HCT116 (cell line): ENCODE results near the gene SLC39A10. TPM values are rescaled to one million over a fixed set of nuclear protein-coding genes. Genes with fewer than 3 reads are reported as not detected.

Source experiments
- ATAC-seq: fragments of 200-7000 bp; cut with Tn5 transposase; 2 replicates; pipeline ENCODE4 v1.9.1; 2020; ENCODE audit warnings: mild to moderate bottlenecking, moderate library complexity
- BruUV-seq: library from RNA; stranded (reverse); fragments of 400-500 nt; replicated peaks from 2 replicates; lab custom pipeline; 2021; lab: Mats Ljungman, UMichigan
- CTCF ChIA-PET: fragments of 300-600 bp; sonication (Branson Sonifier 250); formaldehyde crosslinking; loops from one replicate; lab custom pipeline; 2021; ENCODE audit warnings: antibody characterized with exemption; lab: Charles Lee
- POLR2A ChIA-PET: fragments of 300-600, 350-600 bp; sonication (Branson Sonifier 250); formaldehyde crosslinking; loops from one replicate; lab custom pipeline; 2021; ENCODE audit warnings: antibody characterized with exemption; lab: Charles Lee
- RAD21 ChIA-PET, 2 experiments: fragments of 300-600 bp; sonication (Branson Sonifier 250); formaldehyde crosslinking; loops; one replicate each; lab custom pipeline; 2023; ENCODE audit warnings: low total read pairs in 2 of 2; ENCODE audit not compliant: uncharacterized antibody in 2 of 2, unreplicated experiment in 2 of 2, low non-redundant PET in 1 of 2; lab: Charles Lee
- DNase-seq: peaks from one replicate; pipeline ENCODE4 v3.0.0-alpha.2; 2010; ENCODE audit warnings: low read depth, low spot score
- H2AFZ ChIP-seq: fragments of 200-600 bp; shearing (Covaris generic), sonication (generic); 2 replicates; pipeline ENCODE4 v1.6.1; 2017; ENCODE audit warnings: low read depth, mixed run types, mixed read lengths, antibody characterized with exemption, low read length; ENCODE audit not compliant: poor library complexity, severe bottlenecking
- H3K27ac ChIP-seq: 2 replicates; pipeline ENCODE4 v1.5.1; 2012; ENCODE audit warnings: low read depth, low read length
- H3K27me3 ChIP-seq: fragments of 200-600 bp; sonication (generic); 2 replicates; pipeline ENCODE4 v1.6.1; 2016; ENCODE audit warnings: mixed run types, low read length, mixed read lengths; ENCODE audit not compliant: insufficient read depth
- H3K36me3 ChIP-seq, 2 experiments: fragments of 200-500 bp in 1 of 2; fragments of 200-600 bp in 1 of 2; sonication (Bioruptor generic) in 1 of 2; sonication (generic) in 1 of 2; 2 replicates each; pipeline versions ENCODE4 v1.5.1 to v1.6.1; 2014 to 2016; ENCODE audit warnings: low read length in 2 of 2, inconsistent platforms in 1 of 2, mixed read lengths in 1 of 2, mixed run types in 1 of 2; ENCODE audit not compliant: insufficient read depth in 2 of 2, control insufficient read depth in 1 of 2
- H3K4me1 ChIP-seq, 2 experiments: fragments of 200-600 bp in 1 of 2; sonication (generic) in 1 of 2; 2 replicates each; pipeline versions ENCODE4 v1.5.1 to v1.6.1; 2012 to 2017; ENCODE audit warnings: low read length in 2 of 2, inconsistent platforms in 1 of 2, mild to moderate bottlenecking in 1 of 2, mixed read lengths in 1 of 2, mixed run types in 1 of 2, moderate library complexity in 1 of 2; ENCODE audit not compliant: insufficient read depth in 2 of 2, control insufficient read depth in 1 of 2
- H3K4me2 ChIP-seq: fragments of 200-600 bp; sonication (generic); 2 replicates; pipeline ENCODE4 v1.6.1; 2017; ENCODE audit warnings: mixed run types, low read length, mixed read lengths
- H3K4me3 ChIP-seq, 2 experiments: fragments of 200-600 bp in 1 of 2; sonication (generic) in 1 of 2; replicated peaks in 1 of 2; 2 replicates each; pipeline ENCODE4 v1.5.1; 2011 to 2016; ENCODE audit warnings: low read length in 2 of 2, control low read depth in 1 of 2, low read depth in 1 of 2, mild to moderate bottlenecking in 1 of 2, mixed read lengths in 1 of 2, mixed run types in 1 of 2
- H3K79me2 ChIP-seq: fragments of 200-600 bp; sonication (generic); 2 replicates; pipeline ENCODE4 v1.6.1; 2017; ENCODE audit warnings: mild to moderate bottlenecking, mixed run types, low read length, moderate library complexity, mixed read lengths; ENCODE audit not compliant: insufficient read depth
- H3K9ac ChIP-seq: fragments of 200-600 bp; sonication (generic); 2 replicates; pipeline ENCODE4 v1.6.1; 2016; ENCODE audit warnings: low read length, mixed read lengths
- H3K9me2 ChIP-seq: fragments of 200-600 bp; sonication (generic), shearing (Covaris generic); 2 replicates; pipeline ENCODE4 v1.6.1; 2017; ENCODE audit warnings: mixed run types, mild to moderate bottlenecking, moderate library complexity; ENCODE audit not compliant: insufficient read depth
- H3K9me3 ChIP-seq, 2 experiments: fragments of 200-500 bp in 1 of 2; fragments of 200-600 bp in 1 of 2; sonication (Bioruptor generic) in 1 of 2; sonication (generic) in 1 of 2; 2 replicates each; pipeline ENCODE4 v1.6.1; 2014 to 2017; ENCODE audit warnings: low read length in 2 of 2, mixed read lengths in 2 of 2, inconsistent platforms in 1 of 2, low read depth in 1 of 2, mild to moderate bottlenecking in 1 of 2, mixed run types in 1 of 2, moderate library complexity in 1 of 2; ENCODE audit not compliant: control insufficient read depth in 1 of 2, insufficient read depth in 1 of 2
- H4K20me1 ChIP-seq: fragments of 200-600 bp; sonication (generic), shearing (Covaris generic); 2 replicates; pipeline ENCODE4 v1.6.1; 2017; ENCODE audit warnings: mixed run types, mild to moderate bottlenecking, moderate library complexity; ENCODE audit not compliant: insufficient read depth
- CBX3 ChIP-seq: IDR thresholded peaks from 2 replicates; pipeline ENCODE4 v1.6.1; 2012; ENCODE audit warnings: low read depth
- EGR1 ChIP-seq: IDR thresholded peaks from 2 replicates; pipeline ENCODE4 v1.6.1; 2012; ENCODE audit warnings: low read depth
- JUND ChIP-seq: IDR thresholded peaks from 2 replicates; pipeline ENCODE4 v1.6.1; 2012
- RAD21 ChIP-seq: IDR thresholded peaks from 2 replicates; pipeline ENCODE4 v1.6.1; 2012; ENCODE audit warnings: low read depth, mild to moderate bottlenecking
- TCF7L2 ChIP-seq: IDR thresholded peaks from 2 replicates; pipeline ENCODE4 v1.7.0; 2011; ENCODE audit warnings: borderline replicate concordance, inconsistent platforms; ENCODE audit not compliant: insufficient read depth, insufficient read length; ENCODE audit errors: extremely low read depth
- ZFX ChIP-seq: fragments of 450-650 bp; IDR thresholded peaks from 2 replicates; pipeline ENCODE4 v1.6.1; 2017
- intact Hi-C: fragments of 100-400 bp; cut with micrococcal nuclease; formaldehyde crosslinking; loops from 2 replicates; pipeline ENCODE4 v1.10.0; 2022
- total RNA-seq: library from RNA; stranded (reverse); gene quantifications from one replicate; pipeline ENCODE4 v1.2.1, GENCODE V29; 2021; ENCODE audit not compliant: unreplicated experiment
- TF ChIP-seq, protein P1 (sequence below): IDR thresholded peaks from 2 replicates; pipeline ENCODE4 v1.6.1; 2012
- TF ChIP-seq, protein P2 (sequence below), 3 experiments: fragments of 200-600 bp in 1 of 3; sonication (generic) in 1 of 3; IDR thresholded peaks in 2 of 3; conservative IDR thresholded peaks in 1 of 3; 2 replicates each; pipeline ENCODE4 v1.5.1; 2012 to 2017; ENCODE audit warnings: low read depth in 2 of 3, low read length in 2 of 3, antibody characterized with exemption in 1 of 3, borderline replicate concordance in 1 of 3, control low read depth in 1 of 3, mild to moderate bottlenecking in 1 of 3, mixed read lengths in 1 of 3, mixed run types in 1 of 3, moderate library complexity in 1 of 3; ENCODE audit not compliant: insufficient read depth in 1 of 3
- TF ChIP-seq, protein P3 (sequence below): IDR thresholded peaks from 2 replicates; pipeline ENCODE4 v1.6.1; 2011; ENCODE audit warnings: mild to moderate bottlenecking, low read length, moderate library complexity; ENCODE audit not compliant: insufficient replicate concordance; ENCODE audit errors: extremely low read depth
- TF ChIP-seq, protein P4 (sequence below): IDR thresholded peaks from 2 replicates; pipeline ENCODE4 v1.6.1; 2012; ENCODE audit warnings: low read depth

Gene SLC39A10
- total RNA-seq, 1 experiment from 2014 or later, result 59.0 TPM

DNA sequence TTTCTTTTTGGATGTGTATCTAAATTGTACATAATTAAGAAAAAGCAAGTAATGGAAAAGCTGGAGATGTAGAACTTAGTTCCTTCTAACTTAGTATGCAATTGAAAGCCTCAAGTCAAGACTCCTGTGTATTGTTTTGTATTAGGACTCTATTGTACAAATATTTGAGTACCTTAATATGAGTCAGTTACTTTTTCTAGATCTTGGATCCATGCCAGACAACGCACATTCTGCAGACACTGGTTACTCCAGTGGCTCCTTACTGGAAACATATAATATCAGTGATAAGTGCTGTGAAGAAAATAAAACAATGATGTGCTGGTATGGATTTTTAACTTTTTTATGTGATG, 1.5 kb downstream of the SLC39A10 start:
- no peaks in the 10 kb centered on the region for H4K20me1 ChIP-seq
- no peak for DNase-seq
- TF ChIP-seq RAD21 (no peak), JUND (peak; percentile 9; the same call in 1 of the 2 replicates)
- no peaks in the 10 kb centered on the region for H3K27me3 ChIP-seq
- H3K4me1 ChIP-seq, result peaks cover 11 to 17% of the 10 kb centered on the region in 2 experiments; a peak in 3 of 4 replicates
- H3K79me2 ChIP-seq, result peaks cover 57% of the 10 kb centered on the region
- POLR2A ChIA-PET, result no interaction called here
- BruUV-seq, result no TSS peak
- H3K27ac ChIP-seq, result peak overlapping the region; percentile 87; the same call in 1 of the 2 replicates
- H3K9me3 ChIP-seq, result no peaks in the 10 kb centered on the region
- peak overlapping the region; percentile 66 to 80 for H3K4me3 ChIP-seq
- intact Hi-C loops, result loop anchor here (5.0 kb wide), 1 partner anchor 246 kb away; no protein-coding TSS in a partner anchor
- peak overlapping the region; percentile 76 for H3K9ac ChIP-seq
- RAD21 ChIA-PET, result no interaction called here
- no peak overlapping the region for H2AFZ ChIP-seq
- ATAC-seq, result no peak
- no peaks in the 10 kb centered on the region for H3K36me3 ChIP-seq
- CTCF ChIA-PET, result interaction anchor here (2.3 kb wide), 1 partner anchor 160 kb away, joined by 16 read pairs; no protein-coding TSS in a partner anchor
- H3K9me2 ChIP-seq, result no peaks in the 10 kb centered on the region
- peak overlapping the region; percentile 83 for H3K4me2 ChIP-seq

DNA sequence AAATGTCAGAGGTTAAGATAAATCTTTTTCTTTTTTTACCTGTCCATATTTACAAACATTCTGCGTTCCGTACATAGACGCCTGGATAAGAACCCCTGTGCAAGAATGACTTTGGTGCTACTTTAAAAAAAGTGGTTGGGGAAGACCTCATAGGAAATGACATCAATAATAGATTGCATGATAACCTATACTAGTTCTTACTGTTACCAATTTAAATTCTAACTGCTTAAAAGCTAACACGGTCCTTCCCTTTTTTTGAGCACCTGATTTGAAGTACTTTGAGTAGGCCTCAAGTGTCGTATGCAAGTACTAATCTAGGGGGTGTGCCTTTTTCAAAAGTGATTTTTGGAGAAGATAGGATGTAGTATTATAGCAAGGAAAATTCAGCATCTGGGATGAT, 2.1 kb downstream of the SLC39A10 start:
- H3K4me2 ChIP-seq, result peak overlapping the region; percentile 83; the same call in 1 of the 2 replicates
- H3K79me2 ChIP-seq, result peaks cover 63% of the 10 kb centered on the region
- H2AFZ ChIP-seq, result no peak overlapping the region
- H3K27ac ChIP-seq, result peak overlapping the region; percentile 2; the same call in 1 of the 2 replicates
- CTCF ChIA-PET, result interaction anchor here (1.5 to 2.5 kb wide), 4 partner anchors 14 to 408 kb away, joined by 4 to 16 read pairs (median 13); partner anchors contain the start of gene DNAH7
- BruUV-seq, result no TSS peak
- H3K4me3 ChIP-seq, result no peak overlapping the region
- DNase-seq (no peak), ATAC-seq (no peak)
- intact Hi-C loops, result loop anchor here (5.0 kb wide), 1 partner anchor 247 kb away; no protein-coding TSS in a partner anchor
- no peaks in the 10 kb centered on the region for H3K36me3 ChIP-seq
- H3K27me3 ChIP-seq, result no peaks in the 10 kb centered on the region
- H3K9ac ChIP-seq, result no peak overlapping the region
- TF ChIP-seq EGR1 (no peak), JUND (no peak), CBX3 (no peak), ZFX (no peak), RAD21 (no peak), TCF7L2 (no peak)
- TF ChIP-seq, protein P1, sequence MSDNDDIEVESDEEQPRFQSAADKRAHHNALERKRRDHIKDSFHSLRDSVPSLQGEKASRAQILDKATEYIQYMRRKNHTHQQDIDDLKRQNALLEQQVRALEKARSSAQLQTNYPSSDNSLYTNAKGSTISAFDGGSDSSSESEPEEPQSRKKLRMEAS, result no peak
- TF ChIP-seq, protein P2, sequence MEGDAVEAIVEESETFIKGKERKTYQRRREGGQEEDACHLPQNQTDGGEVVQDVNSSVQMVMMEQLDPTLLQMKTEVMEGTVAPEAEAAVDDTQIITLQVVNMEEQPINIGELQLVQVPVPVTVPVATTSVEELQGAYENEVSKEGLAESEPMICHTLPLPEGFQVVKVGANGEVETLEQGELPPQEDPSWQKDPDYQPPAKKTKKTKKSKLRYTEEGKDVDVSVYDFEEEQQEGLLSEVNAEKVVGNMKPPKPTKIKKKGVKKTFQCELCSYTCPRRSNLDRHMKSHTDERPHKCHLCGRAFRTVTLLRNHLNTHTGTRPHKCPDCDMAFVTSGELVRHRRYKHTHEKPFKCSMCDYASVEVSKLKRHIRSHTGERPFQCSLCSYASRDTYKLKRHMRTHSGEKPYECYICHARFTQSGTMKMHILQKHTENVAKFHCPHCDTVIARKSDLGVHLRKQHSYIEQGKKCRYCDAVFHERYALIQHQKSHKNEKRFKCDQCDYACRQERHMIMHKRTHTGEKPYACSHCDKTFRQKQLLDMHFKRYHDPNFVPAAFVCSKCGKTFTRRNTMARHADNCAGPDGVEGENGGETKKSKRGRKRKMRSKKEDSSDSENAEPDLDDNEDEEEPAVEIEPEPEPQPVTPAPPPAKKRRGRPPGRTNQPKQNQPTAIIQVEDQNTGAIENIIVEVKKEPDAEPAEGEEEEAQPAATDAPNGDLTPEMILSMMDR (IDR thresholded peaks at IDR 0.05 in 2 of 3, conservative IDR thresholded peaks at IDR 0.05 in 1 of 3; ENCODE audit: borderline replicate concordance in 1 of 3, insufficient read depth in 1 of 3, low read depth in 2 of 3, low read length in 2 of 3), result no peak
- TF ChIP-seq, protein P3, sequence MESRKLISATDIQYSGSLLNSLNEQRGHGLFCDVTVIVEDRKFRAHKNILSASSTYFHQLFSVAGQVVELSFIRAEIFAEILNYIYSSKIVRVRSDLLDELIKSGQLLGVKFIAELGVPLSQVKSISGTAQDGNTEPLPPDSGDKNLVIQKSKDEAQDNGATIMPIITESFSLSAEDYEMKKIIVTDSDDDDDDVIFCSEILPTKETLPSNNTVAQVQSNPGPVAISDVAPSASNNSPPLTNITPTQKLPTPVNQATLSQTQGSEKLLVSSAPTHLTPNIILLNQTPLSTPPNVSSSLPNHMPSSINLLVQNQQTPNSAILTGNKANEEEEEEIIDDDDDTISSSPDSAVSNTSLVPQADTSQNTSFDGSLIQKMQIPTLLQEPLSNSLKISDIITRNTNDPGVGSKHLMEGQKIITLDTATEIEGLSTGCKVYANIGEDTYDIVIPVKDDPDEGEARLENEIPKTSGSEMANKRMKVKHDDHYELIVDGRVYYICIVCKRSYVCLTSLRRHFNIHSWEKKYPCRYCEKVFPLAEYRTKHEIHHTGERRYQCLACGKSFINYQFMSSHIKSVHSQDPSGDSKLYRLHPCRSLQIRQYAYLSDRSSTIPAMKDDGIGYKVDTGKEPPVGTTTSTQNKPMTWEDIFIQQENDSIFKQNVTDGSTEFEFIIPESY, result no peak
- TF ChIP-seq, protein P4, sequence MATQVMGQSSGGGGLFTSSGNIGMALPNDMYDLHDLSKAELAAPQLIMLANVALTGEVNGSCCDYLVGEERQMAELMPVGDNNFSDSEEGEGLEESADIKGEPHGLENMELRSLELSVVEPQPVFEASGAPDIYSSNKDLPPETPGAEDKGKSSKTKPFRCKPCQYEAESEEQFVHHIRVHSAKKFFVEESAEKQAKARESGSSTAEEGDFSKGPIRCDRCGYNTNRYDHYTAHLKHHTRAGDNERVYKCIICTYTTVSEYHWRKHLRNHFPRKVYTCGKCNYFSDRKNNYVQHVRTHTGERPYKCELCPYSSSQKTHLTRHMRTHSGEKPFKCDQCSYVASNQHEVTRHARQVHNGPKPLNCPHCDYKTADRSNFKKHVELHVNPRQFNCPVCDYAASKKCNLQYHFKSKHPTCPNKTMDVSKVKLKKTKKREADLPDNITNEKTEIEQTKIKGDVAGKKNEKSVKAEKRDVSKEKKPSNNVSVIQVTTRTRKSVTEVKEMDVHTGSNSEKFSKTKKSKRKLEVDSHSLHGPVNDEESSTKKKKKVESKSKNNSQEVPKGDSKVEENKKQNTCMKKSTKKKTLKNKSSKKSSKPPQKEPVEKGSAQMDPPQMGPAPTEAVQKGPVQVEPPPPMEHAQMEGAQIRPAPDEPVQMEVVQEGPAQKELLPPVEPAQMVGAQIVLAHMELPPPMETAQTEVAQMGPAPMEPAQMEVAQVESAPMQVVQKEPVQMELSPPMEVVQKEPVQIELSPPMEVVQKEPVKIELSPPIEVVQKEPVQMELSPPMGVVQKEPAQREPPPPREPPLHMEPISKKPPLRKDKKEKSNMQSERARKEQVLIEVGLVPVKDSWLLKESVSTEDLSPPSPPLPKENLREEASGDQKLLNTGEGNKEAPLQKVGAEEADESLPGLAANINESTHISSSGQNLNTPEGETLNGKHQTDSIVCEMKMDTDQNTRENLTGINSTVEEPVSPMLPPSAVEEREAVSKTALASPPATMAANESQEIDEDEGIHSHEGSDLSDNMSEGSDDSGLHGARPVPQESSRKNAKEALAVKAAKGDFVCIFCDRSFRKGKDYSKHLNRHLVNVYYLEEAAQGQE, result no peak
- no peaks in the 10 kb centered on the region for H3K9me2 ChIP-seq
- POLR2A ChIA-PET, result no interaction called here
- H3K4me1 ChIP-seq, result peaks cover 11 to 17% of the 10 kb centered on the region in 2 experiments; a peak in 3 of 4 replicates
- no peaks in the 10 kb centered on the region for H3K9me3 ChIP-seq
- RAD21 ChIA-PET, result no interaction called here
- no peaks in the 10 kb centered on the region for H4K20me1 ChIP-seq
